Osteoblast (primary cell): ENCODE measurements around the gene SLC16A6. TPM values are rescaled to one million over a fixed set of nuclear protein-coding genes. Genes with fewer than 3 reads are reported as not detected.
"Not testable (repeated sequence)": the region's sequence is repeated elsewhere in the genome, so short reads cannot be mapped to it uniquely, and the experiment has no call there.

Source experiments
- DNase-seq: peaks from one replicate; pipeline ENCODE4 v3.0.0; 2011; ENCODE audit warnings: low spot score, mixed read lengths; ENCODE audit not compliant: insufficient read length; ENCODE audit errors: missing footprints
- H2AFZ ChIP-seq: 2 replicates; pipeline ENCODE4 v1.6.0; 2011; ENCODE audit warnings: mild to moderate bottlenecking, low read length
- H3K27ac ChIP-seq: 2 replicates; pipeline ENCODE4 v1.5.1; 2011; ENCODE audit warnings: mild to moderate bottlenecking, low read depth, low read length, moderate library complexity
- H3K27me3 ChIP-seq: 2 replicates; pipeline ENCODE4 v1.6.0; 2012; ENCODE audit warnings: mild to moderate bottlenecking, control low read depth, inconsistent platforms, low read length, moderate library complexity; ENCODE audit not compliant: insufficient read depth
- H3K36me3 ChIP-seq: 2 replicates; pipeline ENCODE4 v1.5.1; 2011; ENCODE audit warnings: mild to moderate bottlenecking, low read length, control low read depth, moderate library complexity; ENCODE audit not compliant: insufficient read depth
- H3K4me1 ChIP-seq: 2 replicates; pipeline ENCODE4 v1.5.1; 2011; ENCODE audit warnings: mild to moderate bottlenecking, low read length, control low read depth, moderate library complexity; ENCODE audit not compliant: insufficient read depth
- H3K4me2 ChIP-seq: 2 replicates; pipeline ENCODE4 v1.6.0; 2011; ENCODE audit warnings: mild to moderate bottlenecking, low read length; ENCODE audit not compliant: insufficient read depth
- H3K4me3 ChIP-seq: fragments of 200-600 bp; sonication (generic); 3 replicates; pipeline ENCODE4 v1.5.1; 2012; ENCODE audit warnings: mild to moderate bottlenecking, low read length, inconsistent platforms; ENCODE audit not compliant: insufficient read depth
- H3K79me2 ChIP-seq: 2 replicates; pipeline ENCODE4 v1.6.0; 2012; ENCODE audit warnings: mild to moderate bottlenecking, low read length, control low read depth, inconsistent platforms; ENCODE audit not compliant: insufficient read depth
- H3K9me3 ChIP-seq: 2 replicates; pipeline ENCODE4 v1.5.1; 2011; ENCODE audit warnings: low read depth, low read length, control low read depth
- H4K20me1 ChIP-seq: 2 replicates; pipeline ENCODE4 v1.6.0; 2012; ENCODE audit warnings: mild to moderate bottlenecking, low read length, control low read depth; ENCODE audit not compliant: insufficient read depth
- total RNA-seq: library from RNA; depleted of rRNA; stranded (reverse); fragments of >200 nt; gene quantifications from 2 replicates; pipeline ENCODE4 v1.2.3, GENCODE V29; 2012
- TF ChIP-seq, protein P1 (sequence below): IDR thresholded peaks from 2 replicates; pipeline ENCODE4 v1.5.1; 2011; ENCODE audit warnings: mild to moderate bottlenecking, low read depth, low read length, moderate library complexity; ENCODE audit errors: extremely low read depth

Gene SLC16A6
- total RNA-seq, 1 donor: 1.4 TPM

DNA sequence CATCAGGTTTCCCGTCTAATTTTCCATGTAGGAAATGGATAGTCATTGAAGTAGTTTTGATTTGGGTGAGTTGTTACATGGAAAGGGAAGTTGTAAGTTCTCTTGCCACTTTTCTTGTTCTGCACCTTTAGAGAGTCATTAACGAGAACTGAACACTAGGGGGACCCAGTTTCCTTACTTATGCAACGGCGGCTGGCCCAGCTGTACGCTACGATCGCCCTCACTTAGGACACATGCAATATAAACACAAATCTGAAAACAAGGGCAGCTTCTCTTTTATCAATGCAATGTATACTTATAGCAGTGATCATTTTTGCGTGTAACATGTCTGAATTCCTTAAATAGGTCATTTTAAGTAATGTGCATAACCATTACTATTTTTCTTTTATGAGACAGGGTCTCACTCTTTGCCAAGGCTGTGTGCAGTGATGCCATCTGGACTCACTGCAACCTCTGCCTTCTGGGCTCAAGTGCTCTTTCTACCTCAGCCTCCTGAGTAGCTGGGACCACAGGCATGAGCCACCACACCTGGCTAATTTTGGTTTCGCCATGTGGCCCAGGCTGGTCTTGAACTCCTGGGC lies 27.7 kb downstream of the SLC16A6 start:
- not testable (repeated sequence) for H3K4me3 ChIP-seq, DNase-seq, H3K27me3 ChIP-seq, H3K9me3 ChIP-seq, H3K79me2 ChIP-seq, H4K20me1 ChIP-seq, H3K27ac ChIP-seq, H3K36me3 ChIP-seq, H3K4me1 ChIP-seq
- peak overlapping the region; percentile 68 for H2AFZ ChIP-seq
- peak overlapping the region; percentile 55 for H3K4me2 ChIP-seq
- TF ChIP-seq, protein P1, sequence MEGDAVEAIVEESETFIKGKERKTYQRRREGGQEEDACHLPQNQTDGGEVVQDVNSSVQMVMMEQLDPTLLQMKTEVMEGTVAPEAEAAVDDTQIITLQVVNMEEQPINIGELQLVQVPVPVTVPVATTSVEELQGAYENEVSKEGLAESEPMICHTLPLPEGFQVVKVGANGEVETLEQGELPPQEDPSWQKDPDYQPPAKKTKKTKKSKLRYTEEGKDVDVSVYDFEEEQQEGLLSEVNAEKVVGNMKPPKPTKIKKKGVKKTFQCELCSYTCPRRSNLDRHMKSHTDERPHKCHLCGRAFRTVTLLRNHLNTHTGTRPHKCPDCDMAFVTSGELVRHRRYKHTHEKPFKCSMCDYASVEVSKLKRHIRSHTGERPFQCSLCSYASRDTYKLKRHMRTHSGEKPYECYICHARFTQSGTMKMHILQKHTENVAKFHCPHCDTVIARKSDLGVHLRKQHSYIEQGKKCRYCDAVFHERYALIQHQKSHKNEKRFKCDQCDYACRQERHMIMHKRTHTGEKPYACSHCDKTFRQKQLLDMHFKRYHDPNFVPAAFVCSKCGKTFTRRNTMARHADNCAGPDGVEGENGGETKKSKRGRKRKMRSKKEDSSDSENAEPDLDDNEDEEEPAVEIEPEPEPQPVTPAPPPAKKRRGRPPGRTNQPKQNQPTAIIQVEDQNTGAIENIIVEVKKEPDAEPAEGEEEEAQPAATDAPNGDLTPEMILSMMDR: peak; percentile 58

DNA sequence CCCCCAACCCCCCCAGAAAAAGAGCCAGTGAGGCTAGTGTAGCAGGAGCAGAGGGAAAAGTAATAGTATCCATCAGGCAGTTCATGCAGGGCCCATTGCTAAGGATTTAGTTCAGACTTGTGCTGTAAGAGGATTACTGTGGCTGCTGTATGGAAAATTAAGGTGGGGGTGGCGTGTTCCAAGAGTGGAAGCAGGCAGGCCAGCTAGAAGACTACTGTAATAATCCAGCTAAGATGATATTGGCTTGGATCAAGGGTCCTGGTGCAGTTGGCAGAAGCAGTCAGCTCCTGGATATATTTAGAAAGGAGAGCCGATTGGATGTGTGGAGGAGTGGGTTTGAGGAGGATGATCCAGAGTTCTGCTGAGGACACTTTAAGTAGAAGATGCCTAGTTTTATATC lies 28.5 kb downstream of the SLC16A6 start:
- not testable (repeated sequence) for H3K9me3 ChIP-seq, H3K4me3 ChIP-seq, H3K4me2 ChIP-seq, H3K27me3 ChIP-seq, DNase-seq, H2AFZ ChIP-seq, H4K20me1 ChIP-seq, H3K36me3 ChIP-seq, H3K79me2 ChIP-seq, H3K27ac ChIP-seq, H3K4me1 ChIP-seq

DNA sequence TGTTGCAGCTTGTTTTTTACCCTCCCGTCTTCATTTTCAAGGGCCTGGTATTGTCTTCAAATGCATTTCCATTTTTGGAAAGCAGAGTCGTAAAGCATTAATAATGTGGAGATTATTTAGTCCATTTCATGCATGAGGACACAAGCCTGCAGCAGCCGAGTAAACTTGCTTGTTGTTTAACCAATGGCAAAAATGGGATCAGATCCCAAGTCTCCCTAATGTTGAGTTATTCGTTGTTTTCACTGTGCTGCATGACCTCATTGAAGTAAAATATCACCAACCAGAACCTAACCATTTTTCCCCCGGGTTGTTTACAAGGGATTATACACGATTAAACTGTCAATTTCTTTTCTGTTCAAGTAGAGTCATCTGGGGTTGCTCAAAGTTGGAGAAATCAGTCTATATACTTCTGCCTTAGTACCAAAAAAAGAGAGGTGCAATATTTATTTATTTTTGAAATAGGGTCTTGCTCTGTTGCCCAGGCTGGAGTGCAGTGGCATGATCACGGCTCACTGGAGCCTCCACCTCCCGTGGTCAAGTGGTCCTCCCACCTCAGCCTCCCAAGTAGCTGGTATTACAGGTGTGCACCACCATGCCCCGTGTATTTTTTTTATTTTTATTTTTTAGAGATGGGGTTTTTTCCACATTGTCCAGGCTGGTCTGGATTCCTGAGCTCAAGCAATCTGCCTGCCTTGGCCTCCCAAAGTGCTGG lies 30.7 kb downstream of the SLC16A6 start:
- H3K4me3 ChIP-seq: no peak overlapping the region
- no peaks in the 10 kb centered on the region for H3K9me3 ChIP-seq
- H3K79me2 ChIP-seq: no peaks in the 10 kb centered on the region
- H3K27ac ChIP-seq: no peak overlapping the region
- TF ChIP-seq, protein P1: no peak
- H4K20me1 ChIP-seq: no peaks in the 10 kb centered on the region
- H2AFZ ChIP-seq: no peak overlapping the region
- peaks cover 15% of the 10 kb centered on the region for H3K36me3 ChIP-seq
- no peaks in the 10 kb centered on the region for H3K27me3 ChIP-seq
- no peaks in the 10 kb centered on the region for H3K4me1 ChIP-seq
- H3K4me2 ChIP-seq: no peak overlapping the region
- DNase-seq: no peak

DNA sequence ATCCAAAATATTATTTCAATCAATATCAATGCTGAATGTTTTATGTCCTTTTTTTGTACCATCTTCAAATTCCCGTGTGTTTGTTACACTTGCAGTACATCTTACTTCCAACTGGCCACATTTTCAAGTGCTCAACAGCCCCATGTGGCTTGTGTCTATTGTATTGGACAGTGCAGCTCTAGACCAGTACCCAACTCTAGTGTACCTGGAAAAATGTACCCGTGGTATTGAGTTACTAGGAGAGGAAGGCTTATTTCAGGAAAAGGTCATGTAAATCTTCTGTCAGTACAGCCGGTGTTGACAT lies 31.3 kb downstream of the SLC16A6 start:
- H3K4me1 ChIP-seq, H3K79me2 ChIP-seq, DNase-seq, H3K4me3 ChIP-seq, H3K27ac ChIP-seq, H3K9me3 ChIP-seq, H4K20me1 ChIP-seq, H2AFZ ChIP-seq, H3K27me3 ChIP-seq: not testable (repeated sequence)
- peaks cover 21% of the 10 kb centered on the region for H3K36me3 ChIP-seq
- H3K4me2 ChIP-seq: peak overlapping the region; percentile 18

DNA sequence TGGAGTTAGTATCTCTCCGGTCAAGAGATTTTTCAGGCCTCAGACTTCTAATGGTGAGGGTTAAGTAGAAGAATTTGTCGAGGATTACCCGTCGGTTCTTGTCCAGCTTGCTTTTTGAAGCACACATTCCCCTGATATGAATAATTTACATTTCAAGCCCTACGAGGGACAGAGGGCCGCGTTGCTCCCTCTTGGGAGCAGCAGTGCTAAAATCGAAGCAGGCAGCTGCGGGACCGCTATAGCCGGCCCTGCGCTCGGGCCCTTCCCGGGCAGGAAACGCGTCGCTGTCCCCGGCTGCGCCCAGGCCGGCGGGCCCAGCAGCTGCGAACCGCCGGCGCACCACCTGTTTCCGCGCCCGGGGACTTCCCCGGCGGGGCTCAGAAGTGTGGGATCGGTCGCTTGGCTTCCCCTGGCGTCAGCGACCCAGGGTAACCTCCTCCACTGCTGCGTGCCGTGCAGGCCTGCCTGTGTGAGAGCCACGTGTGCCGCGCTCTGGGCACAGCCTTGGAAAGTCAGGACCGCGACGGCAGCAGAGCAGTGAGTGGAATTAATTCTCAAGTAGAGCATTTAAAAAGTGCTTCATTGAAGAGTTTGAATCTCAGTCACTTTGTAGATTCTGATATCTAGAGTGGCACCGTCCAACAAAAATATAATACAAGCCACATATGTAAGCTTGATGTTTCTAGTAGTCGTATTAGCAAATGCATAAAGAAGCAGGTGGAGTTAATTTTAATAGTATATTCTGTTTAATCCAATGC lies 31.9 kb downstream of the SLC16A6 start:
- not testable (repeated sequence) for H4K20me1 ChIP-seq, H3K4me1 ChIP-seq, H3K27me3 ChIP-seq, H3K9me3 ChIP-seq, H3K27ac ChIP-seq, H3K79me2 ChIP-seq
- Histone ChIP-seq H3K4me3 (peak overlapping the region; percentile 39), H3K4me2 (peak overlapping the region; percentile 72), H3K36me3 (peaks cover 27% of the 10 kb centered on the region), H2AFZ (peak overlapping the region; percentile 72)
- DNase-seq: peak; percentile 77
